Body of pancreas (tissue), 4 donors: ENCODE results near the gene FAM98C. TPM values are rescaled to one million over a fixed set of nuclear protein-coding genes. Genes with fewer than 3 reads are reported as not detected.
A peak's percentile ranks its signal among the peaks of the same experiment; 100 is the strongest.

ENCODE experiments used
- ATAC-seq: fragments of 150-250 bp; one replicate; pipeline ENCODE4 v1.9.1; 2016
- DNase-seq, 4 donors: peaks; one replicate each; pipeline ENCODE4 v3.0.0-alpha.2; 2019
- H3K27ac ChIP-seq, 4 donors: fragments of 200-600 bp; sonication (generic); 1 replicate in 3 of 4; 2 replicates in 1 of 4; pipeline versions ENCODE4 v1.5.1 to v1.6.1; 2016 to 2019; ENCODE audit warnings: mild to moderate bottlenecking in 1 of 4, mixed read lengths in 1 of 4, moderate library complexity in 1 of 4
- H3K27me3 ChIP-seq, 2 donors: fragments of 200-600 bp; sonication (generic); one replicate each; pipeline ENCODE4 v1.6.0; 2016; ENCODE audit warnings: mild to moderate bottlenecking in 1 of 2
- H3K36me3 ChIP-seq, 2 donors: fragments of 200-600 bp; sonication (generic); replicated peaks in 1 of 2; 2 replicates each; pipeline ENCODE4 v1.5.1; 2016; ENCODE audit warnings: low read depth in 2 of 2; ENCODE audit not compliant: insufficient read depth in 1 of 2
- H3K4me1 ChIP-seq: fragments of 200-600 bp; sonication (generic); one replicate; pipeline ENCODE4 v1.6.0; 2016
- H3K4me3 ChIP-seq, 2 donors: fragments of 200-600 bp; sonication (generic); 1 replicate in 1 of 2; 2 replicates in 1 of 2; pipeline ENCODE4 v1.5.1; 2016 to 2019
- H3K9me3 ChIP-seq, 3 donors: fragments of 200-600 bp; sonication (generic); 1 replicate in 2 of 3; 2 replicates in 1 of 3; pipeline ENCODE4 v1.5.1; 2016
- CTCF ChIP-seq, 7 experiments: fragments of 450-650 bp in 4 of 7; fragments of 200-600 bp in 3 of 7; sonication (generic) in 3 of 7; IDR thresholded peaks; one replicate each; pipeline ENCODE4 v1.5.1; 2016 to 2019; ENCODE audit warnings: antibody characterized with exemption in 7 of 7
- POLR2A ChIP-seq, 3 donors: fragments of 450-650 bp; IDR thresholded peaks; one replicate each; pipeline ENCODE4 v1.6.1; 2016; ENCODE audit warnings: antibody characterized with exemption in 3 of 3, mild to moderate bottlenecking in 2 of 3
- WGBS, 2 donors: methylation state at CpG; one replicate each; pipeline ENCODE4 v1.1.5; 2017; 5-methylcytosine and 5-hydroxymethylcytosine counted together
- intact Hi-C: fragments of 100-400 bp; cut with DNase I; formaldehyde crosslinking; loops from one replicate; pipeline ENCODE4 v1.15.1; 2023
- total RNA-seq, 2 donors: library from RNA; depleted of rRNA; stranded (reverse); fragments of >200 nt; gene quantifications; one replicate each; pipeline ENCODE4 v1.1.0, GENCODE V29; 2016

Gene FAM98C
- total RNA-seq, 2 donors from 2014 or later: 24.9 to 51.4 TPM

GRCh38 chr19:38417146-38417543, 14.3 kb downstream of the FAM98C start:
- WGBS, 2 donors: 65 to 88% methylated on average over 6 to 8 of the region's 8 CpGs
- Histone ChIP-seq H3K36me3 (no peaks in the 10 kb centered on the region), H3K27ac (no peak overlapping the region), H3K4me3 (no peak overlapping the region), H3K4me1 (peaks cover 11% of the 10 kb centered on the region), H3K9me3 (no peaks in the 10 kb centered on the region), H3K27me3 (peaks cover 0 to 8% of the 10 kb centered on the region in 2 donors)
- no peak for TF ChIP-seq CTCF (IDR thresholded peaks at IDR 0.05)
- no peak for TF ChIP-seq POLR2A (IDR thresholded peaks at IDR 0.05)
- ATAC-seq: no peak
- intact Hi-C loops: no loop called here
- no peak for DNase-seq

GRCh38 chr19:38417544-38418506, 14.9 kb downstream of the FAM98C start:
- TF ChIP-seq CTCF (IDR thresholded peaks at IDR 0.05): no peak
- TF ChIP-seq POLR2A (IDR thresholded peaks at IDR 0.05): no peak
- Histone ChIP-seq H3K27me3 (peaks cover 0 to 8% of the 10 kb centered on the region in 2 donors), H3K9me3 (no peaks in the 10 kb centered on the region), H3K4me1 (peaks cover 11% of the 10 kb centered on the region), H3K27ac (no peak overlapping the region), H3K4me3 (no peak overlapping the region), H3K36me3 (no peaks in the 10 kb centered on the region)
- DNase-seq: peak; percentile 23 to 68 (median 41)
- peak; percentile 61 for ATAC-seq
- intact Hi-C loops: no loop called here
- WGBS, 2 donors: 8 to 12% methylated on average over 22 to 48 of the region's 49 CpGs

- WGBS, 2 donors: 50 to 73% methylated on average over 1 to 9 of the region's 9 CpGs
- H3K4me1 ChIP-seq: peaks cover 11% of the 10 kb centered on the region
- H3K27me3 ChIP-seq: peaks cover 0 to 11% of the 10 kb centered on the region in 2 donors
- no peaks in the 10 kb centered on the region for H3K9me3 ChIP-seq
- H3K27ac ChIP-seq: no peak overlapping the region
- H3K36me3 ChIP-seq: no peaks in the 10 kb centered on the region
- no peak overlapping the region for H3K4me3 ChIP-seq
- intact Hi-C loops: no loop called here
- DNase-seq (no peak), ATAC-seq (no peak)
- no peak for TF ChIP-seq POLR2A (IDR thresholded peaks at IDR 0.05)
- TF ChIP-seq CTCF (IDR thresholded peaks at IDR 0.05): no peak
These were observed 18.0 kb downstream of the FAM98C start for GRCh38 chr19:38420935-38421334.

- ATAC-seq (no peak), DNase-seq (no peak)
- no peaks in the 10 kb centered on the region for H3K9me3 ChIP-seq
- WGBS, 2 donors: 68 to 72% methylated on average over 4 to 12 of the region's 14 CpGs
- peaks cover 0 to 11% of the 10 kb centered on the region in 2 donors for H3K27me3 ChIP-seq
- H3K4me3 ChIP-seq: no peak overlapping the region
- intact Hi-C loops: no loop called here
- H3K4me1 ChIP-seq: peaks cover 11% of the 10 kb centered on the region
- H3K27ac ChIP-seq: no peak overlapping the region
- no peaks in the 10 kb centered on the region for H3K36me3 ChIP-seq
- TF ChIP-seq CTCF (IDR thresholded peaks at IDR 0.05): no peak
- no peak for TF ChIP-seq POLR2A (IDR thresholded peaks at IDR 0.05)
These were observed 19.0 kb downstream of the FAM98C start for GRCh38 chr19:38421856-38422255.
